K562 (cell line): ENCODE measurements around the gene ADD2. TPM values are rescaled to one million over a fixed set of nuclear protein-coding genes. Genes with fewer than 3 reads are reported as not detected.

ENCODE experiments used
- CREB3 ChIP-seq: fragments of 450-650 bp; conservative IDR thresholded peaks from 2 replicates; pipeline ENCODE4 v1.6.1; 2016; ENCODE audit warnings: missing genetic modification characterization, low read depth, mild to moderate bottlenecking, missing compliant biosample characterization, moderate library complexity
- ILF3 ChIP-seq: fragments of 450-650 bp; IDR thresholded peaks from 2 replicates; pipeline ENCODE4 v1.6.1; 2018; ENCODE audit warnings: antibody characterized with exemption, mild to moderate bottlenecking, moderate library complexity, borderline replicate concordance
- MAFF ChIP-seq: IDR thresholded peaks from 2 replicates; pipeline ENCODE4 v1.6.1; 2012; ENCODE audit warnings: low read length, improper control_type of control experiment
- MECOM ChIP-seq: fragments of 250-450 bp; sonication (Bioruptor Pico); IDR thresholded peaks from 2 replicates; pipeline ENCODE4 v1.8.0; 2022; ENCODE audit warnings: inconsistent platforms
- NCOA1 ChIP-seq: fragments of 450-650 bp; IDR thresholded peaks from 2 replicates; pipeline ENCODE4 v1.6.1; 2016; ENCODE audit warnings: low read depth
- NCOA2 ChIP-seq, 2 experiments: fragments of 450-650 bp; IDR thresholded peaks; 2 replicates each; pipeline ENCODE4 v1.6.1; 2018; ENCODE audit warnings: mild to moderate bottlenecking in 2 of 2, moderate library complexity in 1 of 2; ENCODE audit not compliant: partially characterized antibody in 2 of 2
- PRDM10 ChIP-seq: fragments of 450-650 bp; IDR thresholded peaks from 2 replicates; pipeline ENCODE4 v1.6.1; 2018; ENCODE audit not compliant: partially characterized antibody
- RBBP5 ChIP-seq: fragments of 200-600 bp; sonication (generic); IDR thresholded peaks from 2 replicates; pipeline ENCODE4 v1.6.1; 2012; ENCODE audit warnings: borderline replicate concordance, mild to moderate bottlenecking, low read length, control low read depth, inconsistent platforms; ENCODE audit not compliant: insufficient read depth, poor library complexity, severe bottlenecking
- RCOR1 ChIP-seq, 2 experiments: IDR thresholded peaks; 2 replicates each; pipeline ENCODE4 v1.6.1; 2012; ENCODE audit warnings: low read depth in 2 of 2, low read length in 2 of 2, borderline replicate concordance in 1 of 2, improper control_type of control experiment in 1 of 2
- TARDBP ChIP-seq: fragments of 450-650 bp; IDR thresholded peaks from 2 replicates; pipeline ENCODE4 v1.6.1; 2016
- ZNF146 ChIP-seq: IDR thresholded peaks from one replicate; pipeline ENCODE4 v1.6.1; 2018; ENCODE audit warnings: missing compliant biosample characterization; ENCODE audit not compliant: unreplicated experiment
- ZNF395 ChIP-seq: fragments of 200-800 bp; sonication (Bioruptor generic); IDR thresholded peaks from 2 replicates; pipeline ENCODE4 v1.6.1; 2017; ENCODE audit warnings: missing genetic modification characterization, missing compliant biosample characterization
- ZZZ3 ChIP-seq: fragments of 450-650 bp; IDR thresholded peaks from 2 replicates; pipeline ENCODE4 v1.6.1; 2016; ENCODE audit warnings: antibody characterized with exemption, mild to moderate bottlenecking, moderate library complexity
- polyA plus RNA-seq, 8 experiments: library from polyadenylated mRNA; depleted of rRNA in 4 of 8; stranded (reverse) in 5 of 8; unstranded in 3 of 8; fragments of >200 nt; fragmentation: Nextera tagmentation in 2 of 8; fragmentation: Illumina TruSeq in 1 of 8; extraction: Ambion mirVana in 2 of 8; extraction: Trizol in 1 of 8; gene quantifications; 2 replicates each; pipeline versions ENCODE4 v1.2.1 to v1.2.3, GENCODE V29; 2011 to 2014; ENCODE audit warnings: inconsistent platforms in 1 of 8, missing spikeins in 1 of 8
- total RNA-seq, 7 experiments: library from RNA; depleted of rRNA in 6 of 7; stranded (reverse); fragments of >200 nt in 6 of 7; fragmentation: Illumina TruSeq in 2 of 7; extraction: Trizol in 2 of 7; gene quantifications; 2 replicates each; pipeline versions ENCODE4 v1.2.1 to v1.2.3, GENCODE V29; 2011 to 2021; ENCODE audit warnings: low replicate concordance in 1 of 7

ADD2 gene
- total and polyA plus RNA-seq, 9 of the 15 experiments (the other 6 are each of a cell fraction or from before 2014, with no cell fraction given): 3.5 to 63.0 (median 36.2) TPM

GRCh38 chr2:70751881-70752280, 16.1 kb downstream of the ADD2 start (continued):
- TF ChIP-seq ZNF395 (no peak), MECOM (no peak), NCOA1 (no peak), NCOA2 (IDR thresholded peaks at IDR 0.05; ENCODE audit: partially characterized antibody in 2 of 2) (no peak), ZNF146 (no peak), ILF3 (no peak), MAFF (peak; percentile 58; the same call in 1 of the 2 replicates), RCOR1 (IDR thresholded peaks at IDR 0.05; ENCODE audit: borderline replicate concordance in 1 of 2, low read depth in 2 of 2, low read length in 2 of 2) (no peak), CREB3 (tag) (no peak), ZZZ3 (no peak), TARDBP (no peak), RBBP5 (no peak), PRDM10 (no peak)
